Measurements from ENCODE around the gene ZNF524. TPM values are rescaled to one million over a fixed set of nuclear protein-coding genes. Genes with fewer than 3 reads are reported as not detected.

The ZNF524 gene
- total RNA-seq, 3 donors from 2014 or later = 12.5 to 12.6 (median 12.6) TPM

GRCh38 chr19:55590109-55590508 lies 10.0 kb upstream of the ZNF524 start:
- Mint-ChIP-seq H3K4me3 (no peak overlapping the region), H3K36me3 (ENCODE audit: insufficient read depth) (peaks cover 13% of the 10 kb centered on the region), H3K4me1 (ENCODE audit: low read depth) (peaks cover 30% of the 10 kb centered on the region), H3K27me3 (ENCODE audit: low read depth) (no peaks in the 10 kb centered on the region), H3K9me3 (peaks cover 3% of the 10 kb centered on the region)
- DNase-seq = no peak
- ATAC-seq = no peak

- Mint-ChIP-seq H3K27me3 (ENCODE audit: low read depth) (no peaks in the 10 kb centered on the region), H3K4me3 (no peak overlapping the region), H3K4me1 (ENCODE audit: low read depth) (peaks cover 25% of the 10 kb centered on the region), H3K9me3 (peaks cover 8% of the 10 kb centered on the region), H3K36me3 (ENCODE audit: insufficient read depth) (peaks cover 18% of the 10 kb centered on the region)
- no peak for DNase-seq
- no peak for ATAC-seq
Measured at GRCh38 chr19:55590617-55591016, 9.5 kb upstream of the ZNF524 start.

DNA sequence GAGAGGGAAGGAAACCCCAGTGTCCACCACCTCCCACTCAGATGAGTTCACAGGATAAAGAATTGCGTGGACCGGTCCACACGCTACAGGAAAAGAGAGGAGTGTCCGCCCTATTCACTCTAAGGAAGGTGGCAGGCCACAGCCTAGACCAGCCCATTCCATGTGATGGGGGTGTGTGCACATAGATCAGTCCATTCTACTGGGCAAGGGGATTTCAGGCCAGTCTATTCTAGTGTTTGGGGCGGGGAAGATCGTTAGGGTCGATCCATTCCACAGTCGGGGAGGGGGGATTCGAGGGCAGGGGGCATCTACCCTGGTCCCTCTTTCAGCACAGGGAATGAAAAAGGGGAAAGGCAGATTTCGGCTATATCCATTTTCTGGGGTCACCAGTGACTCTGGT lies 8.5 kb upstream of the ZNF524 start:
- Mint-ChIP-seq H3K27me3 (ENCODE audit: low read depth) (no peaks in the 10 kb centered on the region), H3K36me3 (ENCODE audit: insufficient read depth) (peaks cover 27% of the 10 kb centered on the region), H3K9me3 (peaks cover 11% of the 10 kb centered on the region), H3K4me1 (ENCODE audit: low read depth) (peaks cover 18% of the 10 kb centered on the region), H3K4me3 (no peak overlapping the region)
- ATAC-seq = no peak
- DNase-seq = no peak

DNA sequence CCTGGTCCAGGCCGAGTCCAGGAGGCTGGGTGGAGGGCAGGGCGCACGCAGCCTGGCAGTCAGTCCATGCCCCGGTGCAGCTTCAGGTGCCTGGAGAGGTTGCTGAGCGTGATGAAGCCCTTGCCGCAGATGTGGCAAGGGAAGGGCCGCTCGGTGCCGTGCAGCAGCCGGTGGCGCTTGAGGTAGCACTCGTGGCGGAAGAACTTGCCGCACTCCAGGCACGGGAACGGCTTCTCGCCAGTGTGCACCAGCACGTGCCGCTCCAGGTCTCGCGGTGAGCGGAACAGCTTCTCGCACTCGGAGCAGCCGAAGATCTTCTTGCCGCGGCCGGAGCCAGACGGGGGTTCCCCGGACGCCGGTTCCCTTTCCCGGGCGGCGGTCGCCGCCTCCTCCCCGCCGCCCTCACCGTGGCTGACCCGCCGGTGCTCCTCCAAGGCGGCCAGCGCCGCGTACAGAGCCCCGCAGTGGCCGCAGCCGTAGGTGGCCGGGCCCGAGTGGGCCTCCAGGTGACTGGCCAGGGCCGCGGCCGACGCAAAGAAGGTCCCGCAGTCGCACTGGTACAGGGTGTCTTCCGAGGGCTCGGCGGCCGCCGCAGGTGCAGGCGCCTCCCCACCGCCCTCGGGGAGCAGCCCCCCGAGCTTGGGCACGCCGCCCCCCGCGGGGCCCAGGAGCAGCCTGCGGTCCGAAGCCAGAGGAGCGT lies 7.5 kb upstream of the ZNF524 start:
- H3K4me3 Mint-ChIP-seq = no peak overlapping the region
- H3K36me3 Mint-ChIP-seq (ENCODE audit: insufficient read depth) = peaks cover 32% of the 10 kb centered on the region
- H3K27me3 Mint-ChIP-seq (ENCODE audit: low read depth) = no peaks in the 10 kb centered on the region
- DNase-seq (no peak), ATAC-seq (no peak)
- H3K9me3 Mint-ChIP-seq = peaks cover 11% of the 10 kb centered on the region
- H3K4me1 Mint-ChIP-seq (ENCODE audit: low read depth) = peaks cover 11% of the 10 kb centered on the region

DNA sequence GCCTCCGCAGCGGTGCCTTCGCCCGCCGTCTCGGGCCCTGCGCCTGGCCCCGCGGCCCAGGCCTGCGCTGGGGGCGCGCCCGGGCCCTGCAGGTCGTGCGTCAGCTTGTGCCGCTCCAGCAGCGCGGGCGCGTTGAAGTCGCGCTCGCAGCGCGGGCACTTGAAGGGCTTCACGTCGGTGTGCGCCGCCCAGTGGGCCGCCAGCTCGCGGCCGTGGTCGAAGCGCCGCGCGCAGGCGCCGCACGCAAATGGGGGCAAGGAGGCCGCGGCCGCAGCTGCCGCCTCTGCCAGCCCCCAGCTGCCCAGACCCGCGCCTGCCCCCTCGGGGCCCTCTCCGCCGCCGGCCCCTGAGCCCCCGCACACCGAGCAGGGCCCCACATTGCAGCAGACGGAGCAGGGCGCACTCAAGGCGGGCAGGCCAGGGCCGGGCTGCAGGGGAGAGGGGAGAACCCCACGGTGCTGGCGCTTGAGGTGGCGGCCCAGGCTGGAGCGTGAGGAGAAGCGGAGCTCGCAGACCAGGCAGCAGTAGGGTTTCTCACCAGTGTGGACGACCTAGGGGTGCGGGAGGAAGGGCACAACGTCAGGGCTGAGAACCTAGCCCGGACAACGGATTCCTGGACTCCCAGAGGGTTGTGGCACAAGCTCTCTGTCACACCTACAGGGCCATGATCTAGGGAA lies 6.9 kb upstream of the ZNF524 start:
- DNase-seq (no peak), ATAC-seq (no peak)
- no peaks in the 10 kb centered on the region for H3K27me3 Mint-ChIP-seq (ENCODE audit: low read depth)
- H3K4me1 Mint-ChIP-seq (ENCODE audit: low read depth) = peaks cover 9% of the 10 kb centered on the region
- H3K9me3 Mint-ChIP-seq = peaks cover 11% of the 10 kb centered on the region
- H3K4me3 Mint-ChIP-seq = no peak overlapping the region
- H3K36me3 Mint-ChIP-seq (ENCODE audit: insufficient read depth) = peaks cover 32% of the 10 kb centered on the region

DNA sequence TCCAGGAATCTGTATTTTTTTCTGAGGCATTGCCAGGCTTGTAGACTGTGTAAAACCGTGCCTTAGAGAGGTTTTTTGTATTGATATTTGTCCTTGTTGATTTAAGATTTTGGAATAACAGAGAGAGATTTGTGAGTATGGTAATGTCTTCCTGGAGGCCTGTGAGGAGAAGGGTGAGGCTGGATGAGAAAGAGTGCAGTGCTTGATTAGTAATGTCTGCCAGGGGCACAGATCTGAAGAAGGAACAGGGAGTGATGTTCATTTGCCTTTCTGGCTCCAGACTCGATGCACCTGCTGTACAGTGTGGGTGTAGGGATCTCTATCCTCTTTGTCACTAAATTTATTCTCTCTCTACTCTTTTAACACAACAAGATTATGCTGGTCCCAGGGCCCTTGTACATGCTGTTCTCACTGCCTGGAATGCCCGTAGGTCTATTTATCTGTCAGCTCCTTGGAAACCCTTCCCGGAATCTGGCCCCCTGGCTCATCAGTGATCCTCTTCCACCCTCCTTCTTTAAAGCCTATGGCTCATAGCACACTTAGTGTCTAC lies 5.0 kb upstream of the ZNF524 start:
- DNase-seq (no peak), ATAC-seq (no peak)
- H3K4me1 Mint-ChIP-seq (ENCODE audit: low read depth) = peaks cover 7% of the 10 kb centered on the region
- H3K36me3 Mint-ChIP-seq (ENCODE audit: insufficient read depth) = peaks cover 36% of the 10 kb centered on the region
- no peak overlapping the region for H3K4me3 Mint-ChIP-seq
- no peaks in the 10 kb centered on the region for H3K27me3 Mint-ChIP-seq (ENCODE audit: low read depth)
- H3K9me3 Mint-ChIP-seq = peaks cover 11% of the 10 kb centered on the region

GRCh38 chr19:55596304-55596703 lies 3.8 kb upstream of the ZNF524 start:
- Mint-ChIP-seq H3K36me3 (ENCODE audit: insufficient read depth) (peaks cover 34% of the 10 kb centered on the region), H3K4me3 (no peak overlapping the region), H3K27me3 (ENCODE audit: low read depth) (no peaks in the 10 kb centered on the region), H3K4me1 (ENCODE audit: low read depth) (peaks cover 12% of the 10 kb centered on the region), H3K9me3 (peaks cover 11% of the 10 kb centered on the region)
- ATAC-seq (no peak), DNase-seq (no peak)

DNA sequence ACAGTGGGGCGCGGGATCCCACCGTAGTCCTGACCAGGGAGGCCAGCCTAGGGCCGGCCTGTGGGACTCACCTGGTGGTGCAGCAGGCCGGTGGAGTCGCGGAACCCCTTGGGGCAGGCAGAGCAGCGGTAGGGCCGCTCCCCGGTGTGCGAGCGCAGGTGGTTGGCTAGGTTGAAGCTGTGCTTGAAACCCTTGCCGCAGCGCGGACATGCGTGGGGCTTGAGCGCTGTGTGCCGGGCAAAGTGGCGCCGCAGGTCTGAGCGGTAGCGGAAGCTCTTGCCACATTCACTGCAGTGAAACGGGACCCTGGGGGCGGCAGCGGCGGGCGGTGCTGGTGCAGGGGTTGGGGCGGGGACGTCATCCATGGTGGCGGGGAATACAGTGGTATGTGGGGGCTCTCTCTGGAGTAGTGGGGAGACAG lies 2.6 kb upstream of the ZNF524 start:
- peaks cover 17% of the 10 kb centered on the region for H3K4me1 Mint-ChIP-seq (ENCODE audit: low read depth)
- ATAC-seq (no peak), DNase-seq (no peak)
- peaks cover 11% of the 10 kb centered on the region for H3K9me3 Mint-ChIP-seq
- no peak overlapping the region for H3K4me3 Mint-ChIP-seq
- no peaks in the 10 kb centered on the region for H3K27me3 Mint-ChIP-seq (ENCODE audit: low read depth)
- H3K36me3 Mint-ChIP-seq (ENCODE audit: insufficient read depth) = peaks cover 28% of the 10 kb centered on the region

GRCh38 chr19:55598034-55598433 lies 2.1 kb upstream of the ZNF524 start:
- DNase-seq (no peak), ATAC-seq (no peak)
- peaks cover 28% of the 10 kb centered on the region for H3K36me3 Mint-ChIP-seq (ENCODE audit: insufficient read depth)
- H3K9me3 Mint-ChIP-seq = peaks cover 11% of the 10 kb centered on the region
- no peak overlapping the region for H3K4me3 Mint-ChIP-seq
- H3K27me3 Mint-ChIP-seq (ENCODE audit: low read depth) = no peaks in the 10 kb centered on the region
- peaks cover 17% of the 10 kb centered on the region for H3K4me1 Mint-ChIP-seq (ENCODE audit: low read depth)

- Mint-ChIP-seq H3K27me3 (ENCODE audit: low read depth) (no peaks in the 10 kb centered on the region), H3K4me1 (ENCODE audit: low read depth) (peaks cover 19% of the 10 kb centered on the region), H3K9me3 (peaks cover 11% of the 10 kb centered on the region), H3K4me3 (peak overlapping the region; percentile 97), H3K36me3 (ENCODE audit: insufficient read depth) (peaks cover 28% of the 10 kb centered on the region)
- ATAC-seq (peak; percentile 72 to 76), DNase-seq (peak; percentile 89)
Measured at GRCh38 chr19:55598719-55599467, 1.2 kb upstream of the ZNF524 start.

DNA sequence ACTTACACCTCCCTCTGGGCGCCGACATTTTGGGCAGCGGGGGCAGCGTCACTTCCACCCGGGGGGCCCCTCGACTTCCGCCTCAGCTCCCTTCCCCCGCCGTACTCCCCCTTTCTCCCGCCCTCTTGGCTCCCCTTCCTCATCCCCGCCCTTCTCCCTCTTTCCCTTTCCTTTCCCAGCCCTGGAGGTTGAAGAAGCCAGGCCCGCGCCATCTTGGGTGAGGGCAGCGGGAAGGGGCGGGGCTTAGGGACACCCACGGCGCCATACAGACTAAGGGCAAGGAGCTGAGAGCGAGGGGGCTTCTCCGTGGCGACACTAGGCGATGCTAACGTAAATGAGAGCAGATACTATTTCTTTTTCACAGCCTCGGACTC lies 633 bp upstream of the ZNF524 start, which contains the start of gene FIZ1:
TSS of gene FIZ1 (minus strand) at position 50 of the 374 bp plus-strand sequence. CDS start 1,652 bp downstream, outside the sequence.
- H3K9me3 Mint-ChIP-seq = peaks cover 11% of the 10 kb centered on the region
- H3K4me1 Mint-ChIP-seq (ENCODE audit: low read depth) = peaks cover 21% of the 10 kb centered on the region
- no peaks in the 10 kb centered on the region for H3K27me3 Mint-ChIP-seq (ENCODE audit: low read depth)

GRCh38 chr19:55600662-55601028 lies 557 bp downstream of the ZNF524 start:
- peaks cover 25% of the 10 kb centered on the region for H3K4me1 Mint-ChIP-seq (ENCODE audit: low read depth)
- ATAC-seq = no peak

More for the DNA sequence above, 633 bp upstream of the ZNF524 start, which contains the start of gene FIZ1:
- H3K4me3 Mint-ChIP-seq = peak within 1 kb of the TSS; percentile 97
- DNase-seq (peak; percentile 94), ATAC-seq (peak; percentile 80 to 81)
- peaks cover 28% of the 10 kb centered on the region for H3K36me3 Mint-ChIP-seq (ENCODE audit: insufficient read depth)

GRCh38 chr19:55601084-55601483 lies 996 bp downstream of the ZNF524 start:
- DNase-seq (no peak), ATAC-seq (no peak)
- Mint-ChIP-seq H3K36me3 (ENCODE audit: insufficient read depth) (peaks cover 13% of the 10 kb centered on the region), H3K4me1 (ENCODE audit: low read depth) (peaks cover 26% of the 10 kb centered on the region), H3K9me3 (no peaks in the 10 kb centered on the region), H3K27me3 (ENCODE audit: low read depth) (no peaks in the 10 kb centered on the region), H3K4me3 (peak overlapping the region; percentile 77)

More at GRCh38 chr19:55600662-55601028, 557 bp downstream of the ZNF524 start:
- H3K4me3 Mint-ChIP-seq = peak overlapping the region; percentile 77
- peaks cover 18% of the 10 kb centered on the region for H3K36me3 Mint-ChIP-seq (ENCODE audit: insufficient read depth)
- peaks cover 2% of the 10 kb centered on the region for H3K9me3 Mint-ChIP-seq
- DNase-seq = no peak
- H3K27me3 Mint-ChIP-seq (ENCODE audit: low read depth) = no peaks in the 10 kb centered on the region

All from activated T-cell treated with anti-CD3 and anti-CD28 coated beads, Interleukin-2, amount 50 U/mL, for 4 hours (primary cell).